SKM-1 treated with dmso at 0.1 percent for 144 hours (cell line): ENCODE measurements around the gene SORT1.

Experiments
- DNase-seq: peaks from one replicate; lab custom pipeline; 2025; ENCODE audit not compliant: unreplicated experiment; lab: John Stamatoyannopoulos, UW

SORT1 gene

GRCh38 chr1:109277434-109278204 lies 120.1 kb downstream of the SORT1 start:
- DNase-seq, result peak; percentile 39

GRCh38 chr1:109275706-109276345 lies 121.9 kb downstream of the SORT1 start:
- DNase-seq, result no peak

GRCh38 chr1:109274533-109275476 lies 122.9 kb downstream of the SORT1 start:
- no peak for DNase-seq

GRCh38 chr1:109273570-109274288 lies 124.0 kb downstream of the SORT1 start:
- DNase-seq, result no peak

- DNase-seq, result no peak
Measured at GRCh38 chr1:109272831-109273547, 124.7 kb downstream of the SORT1 start.

GRCh38 chr1:109272021-109272799 lies 125.5 kb downstream of the SORT1 start:
- DNase-seq, result no peak

GRCh38 chr1:109271458-109271857 lies 126.3 kb downstream of the SORT1 start:
- no peak for DNase-seq

- DNase-seq, result no peak
Measured at GRCh38 chr1:109270623-109271317, 126.9 kb downstream of the SORT1 start.

GRCh38 chr1:109269981-109270622 lies 127.6 kb downstream of the SORT1 start:
- DNase-seq, result no peak

GRCh38 chr1:109269212-109269980 lies 128.3 kb downstream of the SORT1 start:
- no peak for DNase-seq

GRCh38 chr1:109268431-109269211 lies 129.1 kb downstream of the SORT1 start:
- no peak for DNase-seq

- DNase-seq, result no peak
Measured at GRCh38 chr1:109267743-109268300, 129.9 kb downstream of the SORT1 start.

- DNase-seq, result no peak
Measured at GRCh38 chr1:109266965-109267364, 130.8 kb downstream of the SORT1 start.

- DNase-seq, result no peak
Measured at GRCh38 chr1:109265741-109266330, 131.9 kb downstream of the SORT1 start.

GRCh38 chr1:109265016-109265415 lies 132.7 kb downstream of the SORT1 start:
- DNase-seq, result no peak

GRCh38 chr1:109264379-109264755 lies 133.4 kb downstream of the SORT1 start:
- DNase-seq, result no peak
